ENCODE data around the gene CAPN5.
A peak's percentile ranks its signal among the peaks of the same experiment; 100 is the strongest.
"Not testable (repeated sequence)": the region's sequence is repeated elsewhere in the genome, so short reads cannot be mapped to it uniquely, and the experiment has no call there.

CAPN5 gene

GRCh38 chr11:77066229-77067042, at the start of gene CAPN5:
CAPN5 (plus strand) TSS chr11:77066971; CDS start chr11:77084887, 17,916 bp downstream.
- DNase-seq = peak; percentile 85

GRCh38 chr11:77018396-77018924, 48.3 kb upstream of the CAPN5 start:
- not testable (repeated sequence) for DNase-seq

GRCh38 chr11:77019976-77020595, 46.7 kb upstream of the CAPN5 start:
- DNase-seq = no peak

- DNase-seq = no peak
Observed at GRCh38 chr11:77020734-77021133, 46.0 kb upstream of the CAPN5 start.

- no peak for DNase-seq
Observed at GRCh38 chr11:77024745-77025144, 42.0 kb upstream of the CAPN5 start.

- DNase-seq = no peak
Observed at GRCh38 chr11:77026221-77026620, 40.5 kb upstream of the CAPN5 start.

GRCh38 chr11:77026743-77027142, 40.0 kb upstream of the CAPN5 start:
- no peak for DNase-seq

- no peak for DNase-seq
Observed at GRCh38 chr11:77027275-77027674, 39.5 kb upstream of the CAPN5 start.

GRCh38 chr11:77029829-77030228, 36.9 kb upstream of the CAPN5 start:
- no peak for DNase-seq

GRCh38 chr11:77030834-77031414, 35.8 kb upstream of the CAPN5 start:
- no peak for DNase-seq

- no peak for DNase-seq
Observed at GRCh38 chr11:77031599-77031998, 35.2 kb upstream of the CAPN5 start.

- DNase-seq = no peak
Observed at GRCh38 chr11:77035039-77035438, 31.7 kb upstream of the CAPN5 start.

- DNase-seq = no peak
Observed at GRCh38 chr11:77035580-77035979, 31.2 kb upstream of the CAPN5 start.

GRCh38 chr11:77036398-77036797, 30.4 kb upstream of the CAPN5 start:
- no peak for DNase-seq

- DNase-seq = no peak
Observed at GRCh38 chr11:77037057-77037456, 29.7 kb upstream of the CAPN5 start.

- DNase-seq = no peak
Observed at GRCh38 chr11:77038029-77038824, 28.5 kb upstream of the CAPN5 start.

- DNase-seq = no peak
Observed at GRCh38 chr11:77038825-77039326, 27.9 kb upstream of the CAPN5 start.

GRCh38 chr11:77039491-77040400, 27.0 kb upstream of the CAPN5 start:
- DNase-seq = no peak

- no peak for DNase-seq
Observed at GRCh38 chr11:77040401-77040777, 26.4 kb upstream of the CAPN5 start.

- no peak for DNase-seq
Observed at GRCh38 chr11:77040889-77041288, 25.9 kb upstream of the CAPN5 start.

- DNase-seq = no peak
Observed at GRCh38 chr11:77042111-77042726, 24.6 kb upstream of the CAPN5 start.
